Heart right ventricle (tissue), 16 donors: ENCODE results near the gene GATC. TPM values are rescaled to one million over a fixed set of nuclear protein-coding genes. Genes with fewer than 3 reads are reported as not detected.

Experiments
- ATAC-seq, 8 donors: fragments of 200-7000 bp; cut with Tn5 transposase; one replicate each; pipeline ENCODE4 v1.9.1; 2020; ENCODE audit warnings: mild to moderate bottlenecking in 8 of 8, moderate library complexity in 8 of 8, moderate number of reproducible peaks in 1 of 8
- DNase-seq, 2 donors: peaks; one replicate each; pipeline ENCODE4 v3.0.0-alpha.2; 2020
- H3K27ac ChIP-seq, 10 donors: fragments of 200-600 bp; sonication (generic) in 2 of 10; one replicate each; pipeline versions ENCODE4 v1.5.0 to v1.8.0; 2020 to 2022; ENCODE audit warnings: mild to moderate bottlenecking in 3 of 10
- H3K27me3 ChIP-seq, 7 donors: fragments of 200-600 bp; one replicate each; pipeline ENCODE4 v1.8.0; 2021 to 2022; ENCODE audit warnings: mild to moderate bottlenecking in 2 of 7
- H3K36me3 ChIP-seq, 9 donors: fragments of 200-600 bp; sonication (generic) in 1 of 9; one replicate each; pipeline versions ENCODE4 v1.5.0 to v1.8.0; 2020 to 2022; ENCODE audit warnings: mild to moderate bottlenecking in 2 of 9
- H3K4me1 ChIP-seq, 9 donors: fragments of 200-600 bp; sonication (generic) in 1 of 9; one replicate each; pipeline versions ENCODE4 v1.5.0 to v1.8.0; 2020 to 2022; ENCODE audit warnings: mild to moderate bottlenecking in 4 of 9
- H3K4me3 ChIP-seq, 10 donors: fragments of 200-600 bp; sonication (generic) in 2 of 10; one replicate each; pipeline versions ENCODE4 v1.5.0 to v1.8.0; 2020 to 2022; ENCODE audit warnings: mild to moderate bottlenecking in 7 of 10, moderate library complexity in 2 of 10
- H3K9me3 ChIP-seq, 11 donors: fragments of 200-600 bp in 10 of 11; sonication (generic) in 2 of 11; one replicate each; pipeline versions ENCODE4 v1.5.0 to v1.8.0; 2013 to 2022; ENCODE audit warnings: mild to moderate bottlenecking in 2 of 11, control low read depth in 1 of 11, moderate library complexity in 1 of 11
- WGBS, 2 donors: extraction: QIAGEN DNeasy Blood & Tissue Kit; methylation state at CpG; one replicate each; pipeline ENCODE4 v1.1.7; 2013; ENCODE audit warnings: inconsistent platforms in 1 of 2; 5-methylcytosine and 5-hydroxymethylcytosine counted together
- intact Hi-C, 10 donors: fragments of 100-400 bp; cut with DNase I; formaldehyde crosslinking; loops; one replicate each; pipeline versions ENCODE4 v1.11.1 to v1.14.2; 2022
- polyA plus RNA-seq, 2 donors: library from polyadenylated mRNA; stranded (reverse); fragments of 200-250 nt; gene quantifications; one replicate each; pipeline ENCODE4 v1.2.3, GENCODE V29; 2013
- total RNA-seq, 10 donors: library from RNA; stranded (reverse); fragmentation: NEBNext Ultra II Directional in 3 of 10; extraction: Animal tissue kit (Norgen Biotek cat#: 25700) in 3 of 10; gene quantifications; one replicate each; pipeline versions ENCODE4 v1.2.1 to v1.2.4, GENCODE V29; 2021 to 2023
- TF ChIP-seq, protein P1 (sequence below), 9 donors: fragments of 200-600 bp; sonication (generic) in 2 of 9; IDR thresholded peaks; one replicate each; pipeline versions ENCODE4 v1.5.0 to v1.8.0; 2021 to 2022; ENCODE audit warnings: antibody characterized with exemption in 9 of 9, mild to moderate bottlenecking in 5 of 9, moderate library complexity in 1 of 9
- donor health status: Arrhythmogenic right ventricular cardiomyopathy.
- donor health status: ischemic (EF 13 %, LVEDD 7.1; RV severe dilation, severe dysfunction).
- donor health status: healthy with polysubstance abuse.
- donor health status: DM: no; HTN: yes; CAD: no.
- donor health status: DM: no; HTN: no; CAD: no.
- donor health status: ischemic (EF 25% LVEDD 6.9; RV normal size, moderate dysfunction).
- donor health status: ischemic (EF 25% LVEDD 5.7; RV mildly dilated, moderate dysfunction).
- donor health status: healthy.
- donor health status: DM: yes; HTN: yes; CAD: no.
- donor health status: Ischemic cardiomyopathy.
- donor health status: ischemic (EF 35%, LVEDD 5.7; RV mildly dilated, moderate dysfunction).
- donor health status: nonischemic (EF 11% LVEDD 7.7; RV severe dilation, severe dysfunction).
- donor health status: DM: yes; HTN: yes; CAD: no.
- donor health status: PGD.
- donor health status: ischemic (EF 29% LVEDD 5.4; RV normal size, mild dysfunction).
- donor health status: nonischemic (EF 23%, LVEDD 6.1; RV moderate dilation, normal function).

The GATC gene
- total and polyA plus RNA-seq, 12 donors = 6.0 to 17.0 (median 10.3) TPM

GRCh38 chr12:120416490-120417216, 29.6 kb upstream of the GATC start:
- ATAC-seq = no peak
- H3K36me3 ChIP-seq = no peaks in the 10 kb centered on the region
- 85 to 87% methylated on average over 7 of the region's 7 CpGs for WGBS, 2 donors
- intact Hi-C loops = loop anchor here in 2 of 10 donors (5.0 to 10.0 kb wide), 2 partner anchors 44 to 52 kb away; partner anchors contain the start of gene MSI1 (in 1 of the 2)
- no peak for DNase-seq
- peaks cover 0 to 4% (median 0%) of the 10 kb centered on the region in 7 donors for H3K27me3 ChIP-seq
- H3K4me3 ChIP-seq = no peak overlapping the region
- TF ChIP-seq, protein P1, sequence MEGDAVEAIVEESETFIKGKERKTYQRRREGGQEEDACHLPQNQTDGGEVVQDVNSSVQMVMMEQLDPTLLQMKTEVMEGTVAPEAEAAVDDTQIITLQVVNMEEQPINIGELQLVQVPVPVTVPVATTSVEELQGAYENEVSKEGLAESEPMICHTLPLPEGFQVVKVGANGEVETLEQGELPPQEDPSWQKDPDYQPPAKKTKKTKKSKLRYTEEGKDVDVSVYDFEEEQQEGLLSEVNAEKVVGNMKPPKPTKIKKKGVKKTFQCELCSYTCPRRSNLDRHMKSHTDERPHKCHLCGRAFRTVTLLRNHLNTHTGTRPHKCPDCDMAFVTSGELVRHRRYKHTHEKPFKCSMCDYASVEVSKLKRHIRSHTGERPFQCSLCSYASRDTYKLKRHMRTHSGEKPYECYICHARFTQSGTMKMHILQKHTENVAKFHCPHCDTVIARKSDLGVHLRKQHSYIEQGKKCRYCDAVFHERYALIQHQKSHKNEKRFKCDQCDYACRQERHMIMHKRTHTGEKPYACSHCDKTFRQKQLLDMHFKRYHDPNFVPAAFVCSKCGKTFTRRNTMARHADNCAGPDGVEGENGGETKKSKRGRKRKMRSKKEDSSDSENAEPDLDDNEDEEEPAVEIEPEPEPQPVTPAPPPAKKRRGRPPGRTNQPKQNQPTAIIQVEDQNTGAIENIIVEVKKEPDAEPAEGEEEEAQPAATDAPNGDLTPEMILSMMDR (IDR thresholded peaks at IDR 0.05) = no peak
- peaks cover 0 to 9% (median 0%) of the 10 kb centered on the region in 9 donors for H3K4me1 ChIP-seq
- no peaks in the 10 kb centered on the region for H3K9me3 ChIP-seq
- H3K27ac ChIP-seq = no peak overlapping the region

DNA sequence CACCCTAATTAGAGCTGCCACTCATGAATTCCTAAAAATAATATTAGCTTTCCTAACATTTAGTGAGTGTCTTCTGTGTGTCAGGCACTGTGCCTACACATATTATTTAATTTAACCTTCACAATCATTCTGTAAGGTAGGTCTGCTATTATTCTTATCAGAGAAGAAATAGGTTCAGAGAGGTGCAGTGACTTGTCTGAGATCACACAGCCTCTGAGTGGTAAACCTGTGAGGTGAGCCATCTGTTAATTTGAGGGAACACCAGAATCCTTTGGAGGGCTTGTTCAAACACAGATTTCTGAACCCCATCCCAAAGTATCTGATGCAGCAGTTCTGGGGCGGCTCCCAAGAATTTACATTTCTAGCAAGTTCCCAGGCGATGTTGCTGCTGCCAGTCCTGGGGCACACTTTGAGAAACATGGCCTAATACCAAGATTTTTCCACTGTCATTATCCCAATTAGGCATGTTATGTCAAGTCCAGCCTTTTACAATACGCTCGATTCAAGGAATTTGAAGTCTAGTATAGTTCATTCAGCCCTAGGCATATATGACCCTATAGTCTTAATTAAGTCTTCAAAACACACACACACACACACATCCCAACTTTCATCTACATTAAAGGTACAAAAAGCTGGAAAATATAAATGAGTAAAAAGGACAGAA, 28.2 kb upstream of the GATC start:
- intact Hi-C loops = loop anchor here in 2 of 10 donors (5.0 to 10.0 kb wide), 2 partner anchors 46 to 53 kb away; partner anchors contain the start of gene MSI1 (in 1 of the 2)
- WGBS, 2 donors = 90 to 92% methylated on average over 4 of the region's 4 CpGs

DNA sequence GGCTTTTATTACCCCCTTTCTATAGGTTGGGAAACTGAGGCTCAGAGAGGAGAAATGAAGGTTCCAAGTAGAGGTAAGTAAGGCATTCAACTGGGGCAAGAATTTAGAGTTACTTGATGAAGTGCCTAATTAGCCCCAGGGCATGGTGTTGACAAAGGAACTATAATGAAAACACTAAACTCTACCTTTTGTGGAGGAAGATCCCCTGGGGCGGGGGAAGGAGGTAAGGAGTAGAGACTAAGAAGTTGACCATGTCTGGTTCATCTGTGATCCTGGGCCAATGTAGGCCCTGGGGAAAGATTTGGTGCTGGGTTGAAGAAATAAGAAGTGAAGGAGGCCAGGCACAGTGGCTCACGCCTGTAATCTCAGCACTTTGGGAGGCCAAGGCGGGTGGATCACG, 24.5 kb upstream of the GATC start:
- intact Hi-C loops = no loop called here
- TF ChIP-seq, protein P1 (IDR thresholded peaks at IDR 0.05) = no peak
- no peak for DNase-seq
- Histone ChIP-seq H3K27me3 (no peaks in the 10 kb centered on the region), H3K9me3 (no peaks in the 10 kb centered on the region), H3K4me1 (peaks cover 0 to 5% (median 0%) of the 10 kb centered on the region in 9 donors), H3K27ac (no peak overlapping the region), H3K36me3 (no peaks in the 10 kb centered on the region), H3K4me3 (no peak overlapping the region)
- 85 to 88% methylated on average over 4 of the region's 4 CpGs for WGBS, 2 donors
- no peak for ATAC-seq

More for the DNA sequence above, 28.2 kb upstream of the GATC start:
- DNase-seq (no peak), ATAC-seq (no peak)
- Histone ChIP-seq H3K9me3 (no peaks in the 10 kb centered on the region), H3K27me3 (peaks cover 0 to 4% (median 0%) of the 10 kb centered on the region in 7 donors), H3K4me1 (peaks cover 0 to 9% (median 0%) of the 10 kb centered on the region in 9 donors), H3K36me3 (no peaks in the 10 kb centered on the region), H3K27ac (no peak overlapping the region), H3K4me3 (no peak overlapping the region)
- TF ChIP-seq, protein P1 (IDR thresholded peaks at IDR 0.05) = no peak

- ATAC-seq (no peak), DNase-seq (no peak)
- Histone ChIP-seq H3K27ac (no peak overlapping the region), H3K27me3 (no peaks in the 10 kb centered on the region), H3K36me3 (no peaks in the 10 kb centered on the region), H3K4me3 (no peak overlapping the region), H3K4me1 (peaks cover 0 to 5% (median 0%) of the 10 kb centered on the region in 9 donors), H3K9me3 (no peaks in the 10 kb centered on the region)
- TF ChIP-seq, protein P1 (IDR thresholded peaks at IDR 0.05) = no peak
- WGBS, 2 donors = 65 to 76% methylated on average over 7 of the region's 7 CpGs
- intact Hi-C loops = no loop called here
Observed at GRCh38 chr12:120422892-120423456, 23.3 kb upstream of the GATC start.
